ENCODE data around the gene SLC6A2.

Gene SLC6A2

DNA sequence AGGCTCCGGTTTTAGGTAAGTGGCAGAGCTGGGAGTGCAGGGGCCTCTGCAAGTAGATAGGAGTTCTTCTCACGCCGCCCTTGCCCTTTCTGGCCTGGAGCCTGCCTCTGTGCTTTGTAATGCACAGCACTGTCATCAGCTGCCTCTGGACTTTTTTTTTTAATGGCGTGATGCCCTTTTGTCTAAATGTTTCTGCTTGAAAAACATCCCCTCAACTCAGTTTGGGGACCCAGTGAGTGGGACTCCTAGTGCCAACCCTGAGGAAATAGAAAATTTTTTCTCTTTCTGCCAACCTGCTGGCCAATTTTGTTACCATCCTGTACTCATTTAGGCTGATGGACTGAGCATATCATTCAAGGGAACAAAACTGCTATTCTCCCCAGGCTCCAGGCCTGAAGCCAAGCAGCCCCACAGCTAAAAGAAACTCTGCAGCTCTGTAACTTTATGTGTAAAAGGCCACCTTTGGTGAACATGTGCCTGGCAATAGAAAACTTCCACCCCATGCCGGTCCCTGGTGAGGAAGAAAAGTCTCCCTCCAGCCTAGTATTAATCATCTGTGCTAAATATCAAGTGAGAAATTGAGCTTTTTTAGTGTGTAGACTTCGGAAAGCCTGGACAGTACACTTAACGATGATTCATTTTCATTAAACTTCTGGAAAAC, 22.5 kb downstream of the SLC6A2 start:
- no peak for DNase-seq

DNA sequence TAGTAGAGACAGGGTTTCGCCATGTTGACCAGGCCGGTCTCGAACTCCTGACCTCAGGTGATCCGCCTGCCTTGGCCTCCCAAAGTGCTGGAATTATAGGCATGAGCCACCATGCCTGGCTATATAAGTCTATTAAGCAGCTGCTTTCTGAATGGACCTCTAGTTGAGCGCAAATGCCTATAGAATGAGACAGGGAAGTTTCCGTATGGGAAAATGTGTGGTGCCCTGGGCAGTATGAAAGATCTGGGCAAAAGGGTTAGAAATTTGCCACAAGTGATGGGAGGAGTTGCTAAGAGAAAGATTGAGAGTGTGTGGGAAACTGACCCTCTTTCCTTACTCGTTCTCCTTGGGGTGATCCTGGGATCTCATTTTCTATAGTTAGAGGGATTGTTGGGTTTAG, 26.3 kb downstream of the SLC6A2 start:
- DNase-seq: no peak

DNA sequence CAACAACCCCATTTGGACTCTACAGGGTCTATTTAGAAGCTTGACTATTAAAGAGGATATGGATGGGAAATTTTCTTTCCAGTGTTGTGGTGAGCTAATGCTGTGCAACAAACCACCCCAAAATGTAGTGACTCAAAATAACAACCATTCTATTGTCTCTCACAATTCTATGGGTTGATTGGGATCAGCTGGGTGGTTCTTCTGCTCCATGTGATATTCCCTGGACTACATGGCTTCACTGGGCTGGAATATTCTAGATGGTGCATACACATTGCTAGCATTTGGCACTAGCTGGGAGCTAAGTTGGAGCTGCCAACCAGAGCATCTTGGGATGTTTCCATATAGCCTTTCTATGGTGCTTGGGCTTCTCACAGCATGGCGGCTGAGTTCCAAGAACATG, 30.2 kb downstream of the SLC6A2 start:
- DNase-seq: no peak

DNA sequence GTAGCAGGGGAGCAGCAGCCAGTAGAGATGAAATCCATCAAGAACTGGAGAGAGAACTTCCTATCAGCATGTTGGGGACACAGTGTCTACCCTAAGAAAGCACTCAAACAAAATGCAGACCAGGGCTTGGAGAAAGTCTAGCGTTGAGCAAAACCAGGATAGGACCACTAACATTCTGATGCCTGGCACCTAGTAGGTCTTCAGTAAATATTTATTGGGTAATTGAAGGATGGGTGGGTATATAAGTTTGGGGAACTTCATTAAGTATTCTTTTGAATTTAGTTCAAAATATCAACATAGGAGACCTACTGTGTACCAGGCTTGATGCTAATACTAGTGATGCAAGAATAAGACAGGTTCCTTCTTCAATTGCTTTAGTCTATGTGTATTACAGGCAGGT, 30.9 kb downstream of the SLC6A2 start:
- DNase-seq: no peak

DNA sequence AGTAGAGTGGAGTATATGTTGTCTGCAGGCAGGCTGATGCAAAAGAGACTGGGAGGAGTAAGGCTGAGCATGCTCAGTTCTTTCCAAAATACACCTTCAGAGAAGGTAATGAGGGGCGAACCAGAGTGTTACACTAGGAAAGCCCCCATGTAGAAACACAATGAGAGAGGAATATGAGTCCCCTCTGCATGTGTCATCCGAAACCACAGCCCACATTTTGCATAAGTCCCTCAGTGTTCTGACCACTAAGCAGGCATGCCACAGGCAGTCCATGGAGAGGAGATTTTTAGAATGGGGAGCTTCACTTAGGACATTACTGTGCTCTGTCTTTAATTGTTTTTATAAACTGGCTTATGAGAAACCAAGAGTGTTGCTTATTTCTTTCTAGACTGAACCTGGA, 32.0 kb downstream of the SLC6A2 start:
- no peak for DNase-seq

DNA sequence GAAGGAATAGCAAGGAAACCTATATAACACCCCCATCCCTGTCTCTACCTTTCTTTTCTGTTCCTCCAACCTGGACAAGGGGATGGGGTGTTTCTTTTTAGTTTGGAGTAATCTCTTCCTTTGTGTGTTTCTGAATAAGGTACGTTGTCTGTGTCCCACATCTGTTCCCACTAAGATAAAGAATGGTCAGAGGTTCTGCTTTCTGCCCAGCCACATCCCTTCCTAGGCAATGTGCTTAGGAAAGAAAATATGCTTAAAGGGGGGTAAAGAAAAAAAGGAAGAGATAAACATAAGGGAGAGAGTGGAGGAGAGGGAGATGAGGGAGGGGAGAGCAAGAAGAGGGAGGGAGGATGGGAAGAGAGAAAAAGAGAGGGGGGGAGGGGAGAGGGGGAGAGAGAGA, 35.1 kb downstream of the SLC6A2 start:
- no peak for DNase-seq

DNA sequence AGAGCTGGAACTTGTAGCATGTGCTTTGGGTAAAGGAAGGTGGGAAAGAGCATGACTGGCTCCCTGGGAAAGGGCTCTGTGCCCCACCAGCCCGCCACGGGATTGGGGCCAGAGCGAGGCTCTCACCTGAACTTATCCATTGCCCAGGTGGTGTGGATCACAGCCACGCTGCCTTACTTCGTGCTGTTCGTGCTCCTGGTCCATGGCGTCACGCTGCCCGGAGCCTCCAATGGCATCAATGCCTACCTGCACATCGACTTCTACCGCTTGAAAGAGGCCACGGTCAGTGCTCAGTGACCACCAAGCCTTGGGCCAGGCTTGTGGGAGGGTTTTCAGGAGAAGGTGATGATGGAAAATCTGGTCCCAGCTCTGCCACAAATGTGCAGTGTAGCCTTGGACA, 36.0 kb downstream of the SLC6A2 start:
- no peak for DNase-seq

DNA sequence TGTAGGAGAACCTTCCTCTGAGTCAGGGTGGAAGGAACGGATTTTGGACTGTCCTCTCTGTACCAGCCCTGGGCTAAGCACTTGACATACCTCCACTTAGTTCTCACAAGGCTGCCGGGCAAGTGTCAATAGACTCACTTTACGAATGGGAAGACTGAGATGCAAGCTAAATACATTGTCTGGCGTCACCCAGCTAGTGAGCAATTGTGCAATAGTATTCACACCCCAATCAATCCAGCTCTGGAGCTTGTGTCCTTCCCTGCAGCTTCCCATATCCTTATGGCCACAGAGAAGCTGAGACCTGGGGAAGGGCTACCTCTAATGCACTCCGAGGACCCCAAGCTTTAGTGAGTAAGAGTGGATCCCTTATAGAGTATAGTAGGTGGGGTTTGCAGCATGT, 39.8 kb downstream of the SLC6A2 start:
- DNase-seq: no peak

DNA sequence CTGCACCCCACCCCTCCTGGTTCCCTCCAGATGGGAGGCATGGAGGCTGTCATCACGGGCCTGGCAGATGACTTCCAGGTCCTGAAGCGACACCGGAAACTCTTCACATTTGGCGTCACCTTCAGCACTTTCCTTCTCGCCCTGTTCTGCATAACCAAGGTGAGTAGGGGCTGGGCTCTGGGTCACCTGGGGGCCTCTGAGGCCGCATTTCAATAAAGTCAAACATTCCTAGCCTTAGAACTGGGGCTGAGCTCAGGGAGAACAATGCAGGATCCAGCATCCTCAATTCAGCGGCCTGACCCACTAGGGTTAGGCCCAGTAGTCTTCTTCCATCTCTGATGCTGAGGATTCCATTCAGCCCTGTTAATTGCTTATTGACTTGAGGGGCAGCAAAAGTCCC, 42.1 kb downstream of the SLC6A2 start:
- DNase-seq: no peak

DNA sequence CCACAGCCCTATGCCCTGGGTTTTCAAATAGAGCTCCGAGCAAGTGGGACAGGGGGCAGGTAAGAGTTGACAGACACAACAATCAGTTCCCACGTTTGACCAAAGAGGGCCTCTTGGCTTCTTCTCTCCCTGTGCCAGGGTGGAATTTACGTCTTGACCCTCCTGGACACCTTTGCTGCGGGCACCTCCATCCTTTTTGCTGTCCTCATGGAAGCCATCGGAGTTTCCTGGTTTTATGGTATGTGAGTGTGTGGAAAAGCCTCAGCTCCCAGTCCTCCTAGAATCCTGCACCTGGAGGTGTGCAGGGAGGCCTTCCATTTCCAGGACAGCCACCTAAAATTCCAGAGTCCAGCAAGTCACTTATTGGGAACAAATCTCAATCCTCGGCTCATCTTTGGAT, 42.5 kb downstream of the SLC6A2 start:
- DNase-seq: no peak

DNA sequence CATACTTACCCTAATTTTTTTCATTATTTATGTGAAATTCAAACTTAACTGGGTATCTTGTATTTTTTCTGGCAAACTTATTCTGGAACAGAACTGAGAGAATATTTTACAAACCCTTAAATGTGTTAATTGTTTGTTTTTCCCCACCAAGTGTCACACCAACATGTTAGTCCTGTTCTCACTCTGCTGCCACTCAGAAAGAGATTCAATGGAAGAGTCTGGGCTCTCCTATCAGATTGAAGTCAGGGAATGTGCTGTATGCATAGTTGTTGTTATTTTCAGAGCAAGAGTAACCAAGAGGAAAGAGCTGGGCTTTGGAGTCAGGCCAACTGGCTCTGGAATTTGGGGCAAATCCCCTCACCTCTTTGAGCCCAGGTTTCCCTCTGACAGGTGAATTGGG, 43.2 kb downstream of the SLC6A2 start:
- no peak for DNase-seq

DNA sequence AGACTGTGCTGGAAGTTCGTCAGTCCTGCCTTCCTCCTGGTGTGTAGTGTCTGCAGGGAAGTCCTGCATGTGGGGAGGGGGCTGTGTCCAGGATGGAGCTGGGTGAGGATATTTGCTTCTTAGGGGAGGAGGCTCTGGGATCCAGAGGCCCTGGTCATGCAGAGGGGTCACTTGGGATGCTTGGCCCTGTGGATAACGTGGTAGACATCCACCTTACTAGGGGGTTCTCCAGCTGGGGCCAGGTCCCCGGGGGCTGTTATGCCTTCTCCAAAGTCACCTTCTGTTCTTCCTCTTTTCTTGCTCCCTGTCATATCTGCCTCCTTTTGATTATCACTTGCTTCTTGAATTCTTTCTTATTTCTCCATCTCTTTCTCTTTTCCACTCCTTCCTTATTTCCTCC, 43.8 kb downstream of the SLC6A2 start:
- no peak for DNase-seq

DNA sequence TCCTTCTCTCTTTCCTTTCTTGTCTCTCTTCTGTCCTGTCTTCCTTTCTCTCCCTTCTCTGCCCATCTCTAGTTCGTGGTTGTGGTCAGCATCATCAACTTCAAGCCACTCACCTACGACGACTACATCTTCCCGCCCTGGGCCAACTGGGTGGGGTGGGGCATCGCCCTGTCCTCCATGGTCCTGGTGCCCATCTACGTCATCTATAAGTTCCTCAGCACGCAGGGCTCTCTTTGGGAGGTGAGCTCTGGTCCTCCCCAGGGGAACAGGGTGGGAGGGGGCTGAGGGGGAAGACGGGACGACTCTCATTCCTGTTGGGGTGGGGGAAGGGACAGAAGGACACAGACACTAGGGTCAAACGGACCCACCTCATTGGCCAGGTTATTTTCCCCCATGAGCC, 44.3 kb downstream of the SLC6A2 start:
- DNase-seq: no peak

DNA sequence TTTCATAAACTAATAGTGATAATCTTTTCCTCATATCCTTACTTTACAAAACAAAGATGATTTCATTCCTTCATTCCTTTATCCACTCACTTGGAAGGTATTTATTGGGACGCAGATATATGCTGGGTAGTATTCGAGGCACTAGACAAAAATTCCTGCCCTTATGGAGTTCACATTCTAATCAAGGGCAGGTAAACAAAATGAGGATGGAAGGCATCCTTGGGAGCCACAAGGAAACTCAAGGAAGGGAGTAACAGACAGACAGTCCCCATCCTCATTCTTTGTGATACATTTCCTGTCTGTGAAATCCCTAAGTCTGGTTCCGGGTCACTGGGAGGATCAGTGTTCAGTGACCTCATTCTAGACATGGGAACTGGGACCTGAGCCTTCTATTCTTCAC, 45.2 kb downstream of the SLC6A2 start:
- DNase-seq: no peak

DNA sequence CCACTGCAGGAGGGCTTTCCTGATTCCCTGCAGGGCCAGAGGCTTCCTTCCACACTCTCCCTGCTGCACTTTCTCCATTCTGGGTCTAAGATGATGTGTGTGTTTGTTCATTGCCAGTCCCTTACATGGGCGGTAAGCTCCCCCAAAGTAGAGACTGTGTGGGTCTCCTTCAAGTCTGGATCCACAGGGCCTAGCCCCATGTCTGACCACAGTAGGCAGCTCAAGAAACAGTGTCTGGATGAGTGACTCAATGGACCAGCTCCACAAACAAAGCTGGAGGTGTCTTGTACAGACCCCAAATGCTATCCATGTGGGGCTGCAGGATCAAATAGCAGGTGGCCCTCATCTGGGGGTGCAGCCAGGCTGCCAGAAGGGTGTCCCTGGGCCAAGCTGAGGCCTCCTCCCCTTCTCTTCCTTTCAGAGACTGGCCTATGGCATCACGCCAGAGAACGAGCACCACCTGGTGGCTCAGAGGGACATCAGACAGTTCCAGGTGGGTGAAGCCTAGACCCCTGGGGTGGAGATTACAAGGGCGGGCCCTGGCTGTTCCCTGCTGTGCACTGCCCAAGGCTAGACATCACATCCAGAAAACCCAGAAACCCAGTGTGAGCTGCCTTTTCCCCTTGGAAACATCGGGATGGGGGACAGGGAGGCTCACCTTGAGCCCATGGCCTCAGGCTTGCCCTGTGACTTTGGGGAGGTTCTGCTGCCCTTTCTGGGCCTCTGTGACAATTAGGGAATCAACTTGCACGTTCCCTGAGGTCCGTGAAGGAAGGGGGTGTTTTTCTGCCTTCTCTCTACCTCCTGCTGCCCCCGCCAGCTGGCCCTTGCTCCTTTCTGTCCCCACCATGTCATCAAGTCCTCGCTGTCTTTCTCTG, 45.9 kb downstream of the SLC6A2 start:
- DNase-seq: peak; percentile 50 to 68

DNA sequence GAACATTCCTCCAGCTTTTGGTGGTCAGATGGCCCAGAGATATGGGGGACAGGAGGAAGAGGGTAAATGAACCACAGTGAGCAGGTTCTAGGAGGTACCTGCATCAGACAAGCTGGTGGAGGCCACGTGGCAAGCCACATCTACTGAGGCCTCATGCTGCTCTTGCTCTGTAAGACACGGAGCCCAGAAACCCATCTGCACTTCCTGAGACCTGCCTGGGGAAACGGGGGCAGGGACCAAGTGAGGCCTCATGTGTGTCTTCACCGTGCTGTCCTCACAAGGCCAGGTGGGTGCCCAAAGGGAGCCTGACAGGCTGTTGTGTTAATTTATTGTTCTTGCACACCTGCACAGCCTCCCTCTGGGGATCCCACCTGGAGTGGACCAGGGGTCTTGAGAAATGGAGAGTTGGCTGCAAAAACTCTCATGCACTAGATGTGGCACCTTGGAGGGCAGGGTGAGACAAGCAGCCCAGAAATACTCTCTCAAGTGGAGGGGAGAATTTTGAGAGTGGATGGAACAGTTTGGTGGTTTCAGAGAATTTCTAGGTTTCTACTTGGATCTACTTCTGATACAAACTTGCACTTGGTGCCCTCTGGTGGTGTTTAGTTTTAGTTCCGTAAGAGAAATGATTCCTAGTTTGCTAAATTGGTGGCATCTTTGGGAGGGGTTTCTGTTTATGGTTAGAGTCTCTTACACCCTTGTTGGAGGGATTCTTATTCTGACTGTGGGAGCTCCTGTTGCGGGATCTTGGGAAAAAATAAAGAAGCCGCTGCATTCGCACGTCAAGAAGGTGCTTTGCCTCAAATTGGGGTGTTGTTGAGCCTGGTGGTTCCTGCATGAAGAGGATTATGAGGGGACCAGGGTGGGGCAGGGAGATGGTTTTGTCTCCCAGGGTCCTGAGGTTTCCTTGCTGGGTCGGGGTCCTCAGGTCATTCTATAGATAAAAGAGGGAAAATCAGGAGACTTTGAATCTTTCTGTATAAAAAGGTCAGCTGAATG, 47.5 kb downstream of the SLC6A2 start:
- peak; percentile 4 to 17 for DNase-seq

DNA sequence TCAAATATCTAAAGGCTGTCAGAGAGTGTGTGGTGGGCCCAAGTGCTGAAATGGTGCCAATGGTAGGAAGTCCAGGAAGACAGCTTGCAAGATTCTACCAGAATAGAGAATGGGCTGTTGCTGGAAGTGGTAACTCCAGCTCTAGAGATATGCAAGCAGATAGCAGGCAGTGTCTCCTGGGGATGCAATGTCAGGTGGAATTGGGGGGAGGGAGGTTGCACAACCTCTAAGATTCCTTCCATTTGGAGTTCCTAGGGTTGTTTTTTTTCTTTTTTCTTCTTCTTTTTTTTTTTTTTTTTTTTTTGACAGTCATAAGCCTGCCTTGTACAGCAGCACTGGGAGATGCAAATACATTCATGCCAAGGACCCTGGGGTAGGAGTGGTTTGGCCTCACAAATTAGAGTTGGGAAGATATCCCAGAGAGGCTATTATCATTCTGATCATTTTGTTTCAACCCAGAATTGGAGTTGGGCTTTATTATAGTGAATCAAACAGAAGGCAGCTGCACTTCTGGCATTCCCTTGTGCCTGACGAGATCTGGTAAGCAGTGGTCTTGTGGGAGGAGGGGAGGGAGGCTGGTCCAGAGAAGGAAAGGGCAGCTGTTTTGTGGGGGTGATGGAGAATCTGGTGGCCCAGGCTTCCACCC, 51.1 kb downstream of the SLC6A2 start:
- no peak for DNase-seq

DNA sequence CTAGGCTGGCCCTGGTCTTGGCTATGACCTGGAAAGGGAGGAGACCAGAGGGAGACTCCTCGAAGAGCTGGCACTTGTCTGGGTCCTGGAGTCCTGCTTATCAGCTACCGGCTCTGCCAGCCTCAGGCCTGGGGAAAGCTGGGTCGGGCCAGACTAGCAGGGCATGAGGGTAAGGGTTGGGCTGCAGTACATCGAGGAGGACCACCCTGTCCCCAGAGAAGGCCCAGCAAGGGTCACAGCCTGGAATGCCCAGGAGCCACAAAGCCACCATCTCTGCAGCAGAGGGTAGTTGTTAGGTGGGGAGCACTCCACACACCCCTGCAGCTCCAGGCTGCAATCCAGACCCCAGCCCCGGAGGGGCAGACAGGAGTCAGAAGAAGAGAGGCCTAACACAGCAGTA, 54.0 kb downstream of the SLC6A2 start:
- DNase-seq: no peak

DNA sequence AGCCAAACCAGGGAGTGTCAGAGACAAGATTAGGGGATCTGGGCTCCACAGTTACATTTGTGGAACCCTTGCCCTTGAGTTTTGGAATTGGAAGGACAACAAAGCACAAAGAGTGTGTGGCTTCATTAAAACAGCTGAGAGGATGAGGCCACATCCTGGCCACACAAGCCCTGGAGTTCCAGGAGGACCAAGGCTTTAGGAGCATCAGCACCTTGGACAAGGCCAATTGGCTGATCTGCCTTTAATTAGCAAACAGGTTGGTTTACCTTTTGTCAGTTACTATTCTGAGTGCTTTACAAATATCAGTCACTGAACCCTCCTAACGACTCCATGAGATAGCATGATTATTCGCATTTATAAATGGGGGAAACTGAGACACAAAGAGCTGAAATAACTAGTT, 54.7 kb downstream of the SLC6A2 start:
- no peak for DNase-seq

DNA sequence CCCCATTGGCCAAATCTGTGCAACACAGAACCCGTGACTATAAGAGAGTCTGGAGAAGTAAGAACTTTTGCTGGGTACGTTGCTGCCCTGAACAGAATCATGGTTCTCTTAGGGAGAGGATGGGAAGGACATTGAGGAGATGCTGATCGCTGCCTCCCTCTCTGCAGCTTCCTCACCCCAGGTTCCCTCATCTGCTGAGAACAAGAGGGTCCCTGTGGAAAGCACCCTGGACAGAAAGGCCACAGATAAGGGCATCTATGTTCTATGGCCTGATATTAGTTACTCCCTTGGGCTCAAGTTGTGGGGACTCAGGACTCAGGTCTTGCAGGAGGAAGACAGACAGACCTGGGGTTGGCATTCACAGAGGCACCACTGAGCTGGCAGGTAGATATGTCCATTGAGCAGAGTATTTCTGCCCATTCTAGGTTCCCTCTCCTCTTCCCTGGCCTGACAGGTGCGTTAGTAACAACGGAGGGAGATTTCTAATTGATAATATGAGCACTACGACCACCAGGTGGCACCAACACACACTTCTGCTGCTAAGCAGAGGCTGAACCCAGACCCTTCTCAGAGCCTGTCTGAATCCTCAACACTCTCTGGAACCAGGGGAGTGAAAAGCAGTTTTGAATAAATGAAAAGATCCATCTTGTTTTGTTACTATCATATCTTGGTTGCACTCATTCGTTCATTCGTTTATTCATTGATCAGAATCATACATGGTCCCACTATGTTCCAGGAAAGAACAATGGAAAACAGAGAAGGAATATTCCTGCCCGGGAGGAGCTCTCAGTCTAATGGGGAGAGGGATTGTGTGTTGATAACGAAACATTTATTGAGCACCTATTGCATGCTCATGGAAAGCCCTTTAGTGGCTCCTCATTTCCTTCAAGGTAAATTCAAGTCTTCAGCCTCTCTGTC, 56.4 kb downstream of the SLC6A2 start:
- DNase-seq: peak; percentile 44 to 54

DNA sequence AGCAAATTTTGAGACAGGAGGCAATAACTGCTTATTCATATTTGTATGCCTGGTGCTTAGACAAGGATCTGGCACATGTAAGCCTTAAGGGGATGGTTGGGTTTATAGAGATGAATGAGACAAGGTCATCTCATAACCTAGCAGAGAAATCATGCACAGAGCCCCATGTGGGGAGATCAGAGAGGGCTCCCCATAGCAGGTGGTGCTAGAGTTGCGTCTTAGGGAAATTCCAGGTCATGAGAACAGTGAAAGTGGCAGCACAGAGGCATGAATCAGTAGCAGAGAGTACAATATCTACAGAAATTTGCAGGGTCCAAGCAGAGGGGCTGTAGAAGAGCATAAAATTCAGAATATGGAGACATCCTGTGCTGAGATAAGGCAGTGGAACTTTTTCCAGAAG, 57.3 kb downstream of the SLC6A2 start:
- no peak for DNase-seq

DNA sequence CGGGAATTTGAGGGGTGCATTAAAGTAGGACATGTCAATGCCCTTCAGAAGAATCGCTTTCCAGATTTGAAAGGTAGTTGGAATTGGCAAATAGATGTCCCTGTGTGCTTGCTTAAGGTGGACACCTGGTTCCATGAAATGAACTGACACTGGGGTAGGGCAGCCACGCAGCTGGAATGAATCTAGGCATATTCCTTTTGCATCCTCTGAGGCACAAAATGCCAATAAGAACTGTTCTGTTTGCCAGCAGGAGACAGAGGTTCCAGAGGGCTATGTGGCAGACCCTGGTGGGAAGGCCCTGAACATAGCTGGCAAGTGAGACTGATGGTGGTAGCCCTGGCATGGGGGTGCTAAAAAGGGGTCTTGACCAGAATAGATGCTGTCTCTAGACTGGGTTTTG, 61.5 kb downstream of the SLC6A2 start:
- no peak for DNase-seq

Data from NCI-H2081 (cell line).